GM19099 (cell line): ENCODE results near the gene TUBGCP3.

Experiments used
- POLR2A ChIP-seq: IDR thresholded peaks from 3 replicates; pipeline ENCODE4 v1.6.1; 2011; ENCODE audit warnings: low read depth; ENCODE audit not compliant: insufficient read length; ENCODE audit errors: extremely low read depth

TUBGCP3 gene

GRCh38 chr13:112447761-112448603 lies 140.0 kb downstream of the TUBGCP3 start:
- TF ChIP-seq POLR2A = no peak

DNA sequence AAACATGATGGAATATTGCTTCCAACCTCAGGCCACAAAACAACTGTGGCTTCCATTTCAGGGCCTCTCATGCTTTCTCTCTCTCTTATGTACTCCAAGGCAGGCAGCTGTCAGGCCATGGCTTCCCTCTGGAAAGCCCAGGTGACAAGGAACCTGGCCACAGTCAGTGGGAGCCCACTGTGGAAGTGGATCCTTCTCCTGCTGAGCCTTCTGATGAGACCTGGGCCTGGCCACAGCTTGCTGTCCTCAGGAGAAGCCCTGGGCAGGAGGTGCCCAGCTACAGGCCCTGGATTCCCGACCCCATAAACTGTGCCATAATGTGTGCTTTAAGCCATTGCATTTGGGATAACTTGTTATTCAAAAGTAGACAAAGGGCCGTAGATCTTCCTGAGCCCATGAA lies 140.6 kb downstream of the TUBGCP3 start:
- no peak for TF ChIP-seq POLR2A

- no peak for TF ChIP-seq POLR2A
Observed at GRCh38 chr13:112446867-112447266, 141.1 kb downstream of the TUBGCP3 start.

DNA sequence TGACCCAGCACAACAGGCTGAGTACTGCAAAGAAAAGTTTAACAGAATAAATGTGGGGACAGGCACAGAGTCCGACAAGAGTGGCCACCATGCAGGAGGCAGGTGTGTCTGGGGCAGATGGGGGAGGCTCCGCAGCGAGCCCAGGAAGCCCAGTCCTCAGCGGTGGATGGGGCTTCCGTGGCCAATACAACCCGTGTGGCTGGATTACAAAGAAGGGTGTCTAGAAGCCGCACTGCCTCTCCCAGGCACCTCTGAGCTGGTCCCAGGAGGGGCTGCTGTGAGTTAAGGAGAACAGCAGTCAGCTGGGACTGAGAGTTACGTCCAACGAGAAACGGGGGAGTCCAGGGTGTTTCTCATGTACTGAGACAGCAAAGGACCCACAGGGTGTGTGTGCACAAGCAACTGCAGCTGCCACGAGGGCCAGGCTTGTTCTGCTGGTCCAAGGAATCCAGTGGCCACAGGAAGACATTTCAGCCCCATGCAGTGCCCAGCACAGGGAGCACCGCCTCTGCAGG lies 141.5 kb downstream of the TUBGCP3 start:
- no peak for TF ChIP-seq POLR2A

- no peak for TF ChIP-seq POLR2A
Observed at GRCh38 chr13:112445411-112446271, 142.3 kb downstream of the TUBGCP3 start.

GRCh38 chr13:112444416-112445399 lies 143.2 kb downstream of the TUBGCP3 start:
- no peak for TF ChIP-seq POLR2A

DNA sequence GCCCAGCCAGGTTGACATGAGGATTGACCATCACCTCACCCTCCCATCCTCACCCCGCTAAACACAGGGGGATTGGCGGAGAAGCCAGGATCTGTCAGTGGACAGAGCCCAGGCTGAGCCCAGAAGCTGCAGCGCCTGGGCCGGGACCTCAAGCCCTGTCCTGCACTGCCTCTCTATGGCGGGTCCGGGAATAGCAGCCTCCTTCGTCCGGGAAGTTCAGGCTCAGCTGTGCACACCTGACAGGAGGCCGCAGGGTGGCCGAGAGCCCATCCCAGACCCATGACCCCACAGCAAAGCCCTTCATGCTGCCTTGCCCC lies 144.0 kb downstream of the TUBGCP3 start:
- no peak for TF ChIP-seq POLR2A

DNA sequence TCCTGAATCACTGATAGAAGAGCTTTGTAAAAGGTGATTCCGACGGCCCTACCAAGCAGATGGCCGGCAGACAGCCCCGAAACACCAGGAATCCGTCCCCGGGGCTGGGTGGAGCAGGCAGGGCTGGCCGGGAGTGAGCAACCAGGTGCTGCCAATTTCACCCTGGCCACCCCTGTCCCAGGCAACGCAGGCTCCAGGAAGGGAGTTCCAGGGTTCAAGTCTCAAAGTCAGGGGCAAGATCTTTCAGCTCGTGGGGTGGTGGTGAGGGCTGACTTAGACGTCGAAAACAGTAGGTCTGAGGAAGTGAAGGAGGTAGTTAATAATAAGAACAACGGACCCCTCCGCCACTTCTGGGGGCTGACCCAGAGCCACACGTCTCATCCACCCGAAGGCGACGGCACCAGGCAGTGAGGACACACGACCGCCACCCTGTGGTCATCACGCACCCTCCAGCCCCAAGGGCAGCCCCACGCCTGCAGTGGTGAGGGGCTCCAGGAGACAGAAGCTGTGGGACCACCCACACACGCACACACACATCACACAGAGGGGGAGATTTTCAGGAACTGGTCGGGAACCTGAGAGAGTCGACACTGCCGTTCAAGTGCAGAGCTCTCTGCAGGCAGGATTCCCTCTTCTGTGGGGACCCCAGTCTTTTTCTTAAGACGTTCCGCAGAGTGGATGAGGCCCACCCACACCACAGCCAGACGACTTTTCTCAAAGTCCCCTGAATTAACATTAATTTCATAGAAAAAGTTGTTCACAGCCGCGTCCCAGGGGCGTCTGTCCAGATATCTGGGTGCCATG lies 144.6 kb downstream of the TUBGCP3 start:
- TF ChIP-seq POLR2A = no peak

- no peak for TF ChIP-seq POLR2A
Observed at GRCh38 chr13:112442483-112443090, 145.4 kb downstream of the TUBGCP3 start.

DNA sequence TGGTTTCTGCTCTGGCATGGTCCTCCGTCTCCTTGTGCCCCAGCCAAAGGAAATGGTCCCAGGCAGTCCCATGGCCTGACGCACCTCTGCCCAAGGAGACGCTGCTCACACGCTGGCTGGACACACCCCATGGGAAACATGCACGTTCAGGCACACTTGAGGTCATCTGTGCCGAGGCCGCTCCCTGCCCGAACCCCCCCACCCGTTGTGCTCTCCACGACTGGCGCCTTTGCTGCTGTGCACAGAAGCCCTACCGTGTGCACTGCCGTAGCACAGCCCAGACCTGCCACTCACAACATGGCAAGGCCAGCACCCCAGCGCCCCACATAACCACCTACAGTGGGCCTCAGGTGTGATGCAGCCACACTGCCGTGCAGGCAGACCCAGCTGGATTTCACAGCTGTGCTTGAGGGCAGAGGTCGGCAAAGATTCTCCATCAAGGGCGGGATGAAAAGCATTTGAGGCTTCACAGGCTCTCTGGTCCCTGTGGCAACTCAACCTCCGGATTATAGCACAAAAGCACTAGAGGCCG lies 146.1 kb downstream of the TUBGCP3 start:
- TF ChIP-seq POLR2A = no peak

GRCh38 chr13:112441226-112441625 lies 146.7 kb downstream of the TUBGCP3 start:
- TF ChIP-seq POLR2A = no peak

- no peak for TF ChIP-seq POLR2A
Observed at GRCh38 chr13:112438515-112438914, 149.4 kb downstream of the TUBGCP3 start.

DNA sequence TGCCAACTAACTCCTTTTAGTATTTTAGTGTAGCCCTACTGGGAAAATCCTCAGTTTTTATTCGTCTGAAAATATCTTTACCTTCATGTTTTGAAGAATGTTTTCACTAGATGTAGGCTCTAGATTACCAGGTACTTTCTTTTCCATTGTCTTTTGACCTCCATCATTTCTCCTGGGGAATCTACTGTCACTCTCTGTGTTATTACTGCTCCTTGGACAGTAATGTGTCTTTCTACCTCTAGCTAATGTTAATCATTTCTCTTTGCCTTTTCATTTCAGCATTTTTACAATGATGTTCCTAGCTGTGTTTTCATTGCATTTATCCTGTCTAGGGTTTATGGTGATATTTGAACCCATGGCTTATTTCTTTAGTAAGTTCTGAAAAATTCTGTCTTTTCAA lies 149.9 kb downstream of the TUBGCP3 start:
- TF ChIP-seq POLR2A = no peak
